Placental pericyte (primary cell): ENCODE measurements around the gene PDCD6IP. TPM values are rescaled to one million over a fixed set of nuclear protein-coding genes. Genes with fewer than 3 reads are reported as not detected.

Experiments used
- total RNA-seq: library from RNA; depleted of rRNA; stranded (reverse); fragments of >200 nt; gene quantifications from 2 replicates; pipeline ENCODE4 v1.2.3, GENCODE V29; 2012

PDCD6IP gene, protein sequence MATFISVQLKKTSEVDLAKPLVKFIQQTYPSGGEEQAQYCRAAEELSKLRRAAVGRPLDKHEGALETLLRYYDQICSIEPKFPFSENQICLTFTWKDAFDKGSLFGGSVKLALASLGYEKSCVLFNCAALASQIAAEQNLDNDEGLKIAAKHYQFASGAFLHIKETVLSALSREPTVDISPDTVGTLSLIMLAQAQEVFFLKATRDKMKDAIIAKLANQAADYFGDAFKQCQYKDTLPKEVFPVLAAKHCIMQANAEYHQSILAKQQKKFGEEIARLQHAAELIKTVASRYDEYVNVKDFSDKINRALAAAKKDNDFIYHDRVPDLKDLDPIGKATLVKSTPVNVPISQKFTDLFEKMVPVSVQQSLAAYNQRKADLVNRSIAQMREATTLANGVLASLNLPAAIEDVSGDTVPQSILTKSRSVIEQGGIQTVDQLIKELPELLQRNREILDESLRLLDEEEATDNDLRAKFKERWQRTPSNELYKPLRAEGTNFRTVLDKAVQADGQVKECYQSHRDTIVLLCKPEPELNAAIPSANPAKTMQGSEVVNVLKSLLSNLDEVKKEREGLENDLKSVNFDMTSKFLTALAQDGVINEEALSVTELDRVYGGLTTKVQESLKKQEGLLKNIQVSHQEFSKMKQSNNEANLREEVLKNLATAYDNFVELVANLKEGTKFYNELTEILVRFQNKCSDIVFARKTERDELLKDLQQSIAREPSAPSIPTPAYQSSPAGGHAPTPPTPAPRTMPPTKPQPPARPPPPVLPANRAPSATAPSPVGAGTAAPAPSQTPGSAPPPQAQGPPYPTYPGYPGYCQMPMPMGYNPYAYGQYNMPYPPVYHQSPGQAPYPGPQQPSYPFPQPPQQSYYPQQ
- total RNA-seq = 101 and 198 TPM in 2 replicates

DNA sequence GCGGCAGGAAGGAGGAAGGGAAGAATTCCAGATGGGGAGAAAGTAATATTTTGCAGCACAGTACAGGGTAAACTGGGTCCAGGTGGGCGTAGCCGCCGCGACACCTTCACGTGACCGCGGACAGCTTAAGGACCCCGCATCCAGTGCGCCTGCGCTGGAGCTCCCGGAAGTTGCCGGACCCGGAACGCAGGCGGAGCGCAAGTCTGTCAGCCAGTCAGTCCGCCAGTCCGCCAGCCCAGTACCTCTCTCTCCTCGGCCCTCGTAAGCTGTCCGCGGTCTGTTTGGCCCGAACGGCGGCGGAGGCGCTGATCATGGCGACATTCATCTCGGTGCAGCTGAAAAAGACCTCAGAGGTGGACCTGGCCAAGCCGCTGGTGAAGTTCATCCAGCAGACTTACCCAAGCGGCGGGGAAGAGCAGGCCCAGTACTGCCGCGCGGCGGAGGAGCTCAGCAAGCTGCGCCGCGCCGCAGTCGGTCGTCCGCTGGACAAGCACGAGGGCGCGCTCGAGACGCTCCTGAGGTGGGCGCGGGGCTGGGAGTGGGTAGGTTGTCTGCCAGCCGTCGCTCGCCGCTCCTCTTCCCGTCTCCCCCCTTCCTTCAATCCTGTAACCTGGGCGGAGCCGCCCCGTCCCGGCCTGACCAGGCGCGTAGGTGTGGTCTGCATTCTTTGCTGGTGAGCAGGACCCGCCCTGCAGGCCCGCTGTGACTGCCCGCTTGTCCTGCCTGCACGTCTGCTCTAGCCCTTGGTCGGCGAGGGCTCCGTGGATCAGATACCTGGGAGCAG is at the start of gene PDCD6IP:
PDCD6IP (plus strand) TSS at position 213 of the 784 bp plus-strand sequence; CDS start at position 312, 99 bp downstream.

Other genes starting within 250 kb of the PDCD6IP start
- 19.0 and 71.0 TPM in 2 replicates for gene CLASP2, start 80.4 kb upstream of the PDCD6IP start, total RNA-seq